Aorta (tissue), 5 donors: ENCODE data around the gene PRKCB. TPM values are rescaled to one million over a fixed set of nuclear protein-coding genes. Genes with fewer than 3 reads are reported as not detected.

Experiments used
- ATAC-seq: fragments of 200-7000 bp; cut with Tn5 transposase; one replicate; pipeline ENCODE4 v1.9.1; 2022; ENCODE audit warnings: moderate library complexity; ENCODE audit not compliant: low FRiP score
- DNase-seq, 2 donors: peaks; one replicate each; pipeline ENCODE4 v3.0.0-alpha.2; 2020
- H3K27ac ChIP-seq, 2 donors: one replicate each; pipeline ENCODE4 v1.5.1; 2013; ENCODE audit warnings: low read length in 2 of 2, mild to moderate bottlenecking in 2 of 2, moderate library complexity in 2 of 2, control low read depth in 1 of 2, inconsistent platforms in 1 of 2, low read depth in 1 of 2
- H3K27me3 ChIP-seq, 2 donors: one replicate each; pipeline ENCODE4 v1.6.1; 2013; ENCODE audit warnings: control low read depth in 1 of 2, low read length in 1 of 2, mild to moderate bottlenecking in 1 of 2, moderate library complexity in 1 of 2; ENCODE audit not compliant: insufficient read depth in 2 of 2, control insufficient read depth in 1 of 2
- H3K36me3 ChIP-seq, 2 donors: one replicate each; pipeline ENCODE4 v1.6.1; 2013; ENCODE audit warnings: control low read depth in 1 of 2, low read length in 1 of 2, mild to moderate bottlenecking in 1 of 2; ENCODE audit not compliant: insufficient read depth in 2 of 2, control insufficient read depth in 1 of 2
- H3K4me1 ChIP-seq, 2 donors: one replicate each; pipeline ENCODE4 v1.6.1; 2013; ENCODE audit warnings: low read length in 2 of 2, control low read depth in 1 of 2, mild to moderate bottlenecking in 1 of 2, moderate library complexity in 1 of 2; ENCODE audit not compliant: insufficient read depth in 2 of 2, control insufficient read depth in 1 of 2
- H3K4me3 ChIP-seq, 2 donors: one replicate each; pipeline ENCODE4 v1.5.1; 2013; ENCODE audit warnings: low read length in 2 of 2, control low read depth in 1 of 2, mild to moderate bottlenecking in 1 of 2
- H3K9me3 ChIP-seq: one replicate; pipeline ENCODE4 v1.6.1; 2013; ENCODE audit warnings: mild to moderate bottlenecking, low read length; ENCODE audit not compliant: control insufficient read depth
- WGBS, 2 donors: extraction: QIAGEN DNeasy Blood & Tissue Kit; methylation state at CpG; one replicate each; pipeline ENCODE4 v1.1.7; 2013; 5-methylcytosine and 5-hydroxymethylcytosine counted together
- intact Hi-C, 2 donors: fragments of 100-400 bp; cut with DNase I; formaldehyde crosslinking; loops; one replicate each; pipeline versions ENCODE4 v1.14.2 to v1.15.0; 2022
- polyA plus RNA-seq, 2 donors: library from polyadenylated mRNA; stranded (reverse); fragments of 200-250 nt; gene quantifications; one replicate each; pipeline ENCODE4 v1.2.3, GENCODE V29; 2013
- total RNA-seq, 2 donors: library from RNA; stranded (reverse); fragmentation: NEBNext Ultra II Directional; extraction: Animal tissue kit (Norgen Biotek cat#: 25700); gene quantifications; one replicate each; pipeline ENCODE4 v1.2.1, GENCODE V29; 2021
- donor health status: healthy with polysubstance abuse.
- donor health status: Bipolar disorder and iron deficiency.
- donor health status: DM: no; HTN: no; CAD: no.
- donor health status: DM: no; HTN: no; CAD: no.
- donor health status: DM: yes; HTN: yes; CAD: no.

PRKCB gene
- total and polyA plus RNA-seq, 4 donors = 0.28 to 16.7 (median 5.4) TPM

DNA sequence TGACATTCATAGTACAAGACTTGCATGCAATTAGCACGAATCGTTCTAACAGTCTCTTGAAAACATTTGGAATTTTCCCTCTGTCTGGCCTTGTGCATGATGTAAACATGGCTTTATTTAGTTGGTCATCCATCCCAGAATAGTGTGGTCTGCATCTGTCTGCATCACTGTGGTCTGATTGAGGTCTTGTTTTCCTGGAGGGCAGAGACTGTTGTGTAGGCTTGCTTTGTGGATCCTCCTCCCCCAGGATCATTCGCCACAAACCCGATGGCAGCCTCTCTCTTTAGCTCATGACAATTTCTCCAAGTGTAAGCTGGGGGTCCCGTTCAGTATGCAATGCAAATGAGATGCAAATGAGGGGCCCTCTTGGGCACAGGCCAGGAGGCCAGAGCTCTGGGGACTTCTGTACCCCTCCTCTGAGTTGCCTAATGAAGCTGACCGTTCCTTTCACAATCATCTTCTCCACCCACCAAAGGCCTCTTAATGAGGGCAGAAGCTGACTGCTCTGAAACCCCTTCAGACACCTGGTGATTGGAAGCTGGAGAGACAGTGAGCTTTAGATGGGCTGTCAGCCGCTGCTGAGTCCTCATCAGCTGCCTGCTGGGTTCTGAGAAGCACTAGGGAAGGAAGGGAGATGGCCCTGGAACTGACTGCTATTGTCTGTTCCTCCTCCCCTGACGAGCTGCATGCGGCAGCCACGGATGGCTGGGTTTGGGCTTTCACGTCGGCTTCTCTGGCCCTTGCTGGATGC is 219.1 kb downstream of the PRKCB start:
- Histone ChIP-seq H3K27me3 (no peaks in the 10 kb centered on the region), H3K9me3 (peaks cover 3% of the 10 kb centered on the region), H3K36me3 (no peaks in the 10 kb centered on the region), H3K27ac (no peak overlapping the region), H3K4me1 (no peaks in the 10 kb centered on the region), H3K4me3 (no peak overlapping the region)
- 24 to 29% methylated on average over 12 of the region's 12 CpGs for WGBS, 2 donors
- intact Hi-C loops = no loop called here
- ATAC-seq = no peak
- DNase-seq = no peak

DNA sequence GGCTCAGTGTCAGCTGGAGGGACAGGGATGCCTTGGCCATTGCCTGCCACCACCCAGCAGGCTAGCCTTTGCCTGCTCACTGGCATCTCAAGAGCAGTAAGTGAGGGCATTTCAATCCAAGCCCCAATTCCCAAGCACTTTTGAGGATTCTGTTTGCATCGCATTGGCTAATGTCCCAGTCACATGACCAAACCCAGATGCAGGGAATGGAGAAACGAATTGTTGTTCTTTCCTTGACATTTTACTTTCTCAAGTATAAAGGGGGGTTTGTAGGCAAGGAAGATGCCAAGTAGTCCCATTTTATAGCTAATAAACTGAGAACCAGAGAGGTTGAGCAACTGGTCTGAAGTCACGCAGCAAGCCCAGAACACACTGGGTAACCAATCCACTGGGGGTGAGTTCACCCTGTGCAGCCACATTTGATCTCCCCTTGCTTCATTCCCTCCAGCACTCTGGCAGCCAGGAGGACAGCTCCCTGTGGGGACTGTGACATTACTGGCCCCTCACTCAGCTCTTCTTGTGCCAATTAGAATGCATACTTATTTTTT is 226.6 kb downstream of the PRKCB start:
- WGBS, 2 donors = 69 to 84% methylated on average over 3 of the region's 3 CpGs
- Histone ChIP-seq H3K27ac (no peak overlapping the region), H3K4me3 (no peak overlapping the region), H3K36me3 (no peaks in the 10 kb centered on the region), H3K4me1 (no peaks in the 10 kb centered on the region), H3K9me3 (peaks cover 3% of the 10 kb centered on the region), H3K27me3 (no peaks in the 10 kb centered on the region)
- ATAC-seq (no peak), DNase-seq (no peak)
- intact Hi-C loops = no loop called here

DNA sequence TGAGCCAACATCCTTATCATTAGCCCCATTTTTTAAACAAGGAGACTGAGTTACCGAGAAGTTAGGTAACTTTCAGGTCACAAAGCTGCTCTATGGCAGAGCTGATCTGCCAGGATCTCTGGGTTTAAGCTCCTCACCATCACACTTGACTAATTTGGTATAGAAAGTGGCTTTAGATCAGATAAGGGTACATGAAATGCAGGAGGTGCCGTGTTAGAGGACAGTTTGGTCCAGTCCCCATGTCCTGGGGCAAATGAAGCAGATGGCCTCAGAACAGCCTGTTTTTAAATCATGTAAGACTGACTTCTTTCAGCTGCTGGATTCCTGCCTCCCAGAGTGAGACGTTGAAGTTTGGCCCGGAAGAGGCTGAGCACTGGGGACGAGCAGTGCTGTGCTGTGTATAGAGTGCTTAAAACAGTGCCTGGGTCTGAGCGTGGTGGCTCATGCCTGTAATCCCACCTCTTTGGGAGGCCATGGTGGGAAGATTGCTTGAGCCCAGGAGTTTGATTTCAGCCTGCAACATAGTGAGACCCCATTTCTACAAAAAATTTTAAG is 233.3 kb downstream of the PRKCB start:
- DNase-seq = no peak
- Histone ChIP-seq H3K27ac (no peak overlapping the region), H3K36me3 (no peaks in the 10 kb centered on the region), H3K4me1 (no peaks in the 10 kb centered on the region), H3K4me3 (no peak overlapping the region), H3K27me3 (no peaks in the 10 kb centered on the region), H3K9me3 (peaks cover 4% of the 10 kb centered on the region)
- 47 to 48% methylated on average over 6 of the region's 6 CpGs for WGBS, 2 donors
- intact Hi-C loops = no loop called here
- ATAC-seq = no peak

DNA sequence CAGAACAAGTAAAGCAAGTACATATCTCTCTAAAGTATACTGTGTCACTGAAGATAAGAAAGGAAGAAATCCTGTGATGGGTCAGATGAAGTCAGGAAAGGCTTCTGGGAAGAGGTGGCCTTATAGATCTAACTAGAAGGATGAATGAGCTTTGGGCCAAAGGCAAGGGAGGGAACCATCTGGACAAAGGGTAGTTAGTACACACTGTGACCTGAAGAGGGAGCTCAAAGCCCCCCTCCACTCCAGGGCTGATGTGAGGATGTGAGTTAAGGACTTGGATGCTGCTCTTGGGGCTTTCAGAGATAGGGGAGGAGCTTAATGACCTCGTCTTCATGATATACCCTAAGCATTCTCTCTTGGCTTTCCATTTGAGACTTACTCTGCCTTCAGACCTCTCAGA is 235.1 kb downstream of the PRKCB start:
- Histone ChIP-seq H3K9me3 (peaks cover 4% of the 10 kb centered on the region), H3K36me3 (no peaks in the 10 kb centered on the region), H3K4me3 (no peak overlapping the region), H3K27ac (no peak overlapping the region), H3K27me3 (no peaks in the 10 kb centered on the region), H3K4me1 (no peaks in the 10 kb centered on the region)
- DNase-seq (no peak), ATAC-seq (no peak)
- WGBS, 2 donors = 0 to 7% methylated on average over 1 of the region's 1 CpG
- intact Hi-C loops = no loop called here

DNA sequence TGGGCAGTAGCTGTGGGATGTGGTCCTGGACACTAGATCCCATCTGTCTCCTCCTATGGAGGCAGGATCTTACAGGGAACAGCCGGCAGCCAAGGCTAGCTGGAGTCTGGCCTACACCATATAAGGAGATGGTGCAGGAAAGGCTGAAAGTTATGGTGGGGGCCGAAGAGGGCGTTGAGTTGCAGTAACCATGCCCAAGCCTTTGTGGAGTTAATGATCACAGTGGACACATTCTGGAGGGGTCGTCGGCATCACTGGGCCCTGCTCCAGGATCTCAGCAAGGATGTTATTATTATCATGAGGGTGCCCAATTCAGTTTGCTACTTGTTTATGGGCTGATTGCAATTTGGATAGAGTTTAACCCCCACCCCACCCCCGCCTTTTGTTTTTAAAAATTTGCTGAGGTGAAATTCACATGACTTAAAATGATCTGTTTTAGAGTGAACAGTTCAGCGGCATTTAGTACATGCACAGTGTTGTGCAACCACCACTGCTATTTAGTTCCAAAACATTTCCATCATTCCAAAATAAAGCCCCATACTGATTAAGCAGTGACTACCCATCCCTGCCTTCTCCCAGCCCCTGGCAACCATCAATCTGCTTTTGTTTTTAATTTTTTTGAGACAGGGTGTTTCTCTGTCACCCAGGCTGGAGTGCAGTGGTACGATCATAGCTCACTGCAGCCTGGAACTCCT is 236.0 kb downstream of the PRKCB start:
- 74 to 78% methylated on average over 8 of the region's 8 CpGs for WGBS, 2 donors
- H3K36me3 ChIP-seq = no peaks in the 10 kb centered on the region
- intact Hi-C loops = no loop called here
- ATAC-seq (no peak), DNase-seq (no peak)
- H3K4me3 ChIP-seq = no peak overlapping the region
- no peaks in the 10 kb centered on the region for H3K4me1 ChIP-seq
- no peaks in the 10 kb centered on the region for H3K27me3 ChIP-seq
- peaks cover 4% of the 10 kb centered on the region for H3K9me3 ChIP-seq
- H3K27ac ChIP-seq = no peak overlapping the region

DNA sequence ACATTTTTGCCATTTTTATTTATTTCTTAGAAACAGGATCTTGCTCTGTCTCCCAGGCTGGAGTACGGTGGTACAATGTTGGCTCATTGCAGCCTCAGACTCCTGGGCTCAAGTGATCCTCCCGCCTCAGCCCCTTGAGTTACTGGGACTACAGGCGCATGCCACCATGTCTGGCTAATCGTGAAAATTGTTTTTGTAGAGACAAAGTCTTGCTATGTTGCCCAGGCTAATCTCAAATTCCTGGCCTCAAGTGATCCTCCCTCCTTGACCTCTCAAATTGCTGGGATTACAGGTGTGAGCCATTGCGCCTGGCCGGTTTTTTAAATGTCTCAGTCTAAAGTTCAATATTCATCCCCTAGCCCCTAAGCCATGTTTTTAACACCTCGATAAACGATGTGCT is 237.5 kb downstream of the PRKCB start:
- Histone ChIP-seq H3K9me3 (peaks cover 4% of the 10 kb centered on the region), H3K27me3 (peaks cover 0 to 2% of the 10 kb centered on the region in 2 donors), H3K4me3 (no peak overlapping the region), H3K36me3 (no peaks in the 10 kb centered on the region), H3K4me1 (no peaks in the 10 kb centered on the region), H3K27ac (no peak overlapping the region)
- ATAC-seq (no peak), DNase-seq (no peak)
- intact Hi-C loops = no loop called here
- 85% methylated on average over 8 of the region's 8 CpGs for WGBS, 2 donors

DNA sequence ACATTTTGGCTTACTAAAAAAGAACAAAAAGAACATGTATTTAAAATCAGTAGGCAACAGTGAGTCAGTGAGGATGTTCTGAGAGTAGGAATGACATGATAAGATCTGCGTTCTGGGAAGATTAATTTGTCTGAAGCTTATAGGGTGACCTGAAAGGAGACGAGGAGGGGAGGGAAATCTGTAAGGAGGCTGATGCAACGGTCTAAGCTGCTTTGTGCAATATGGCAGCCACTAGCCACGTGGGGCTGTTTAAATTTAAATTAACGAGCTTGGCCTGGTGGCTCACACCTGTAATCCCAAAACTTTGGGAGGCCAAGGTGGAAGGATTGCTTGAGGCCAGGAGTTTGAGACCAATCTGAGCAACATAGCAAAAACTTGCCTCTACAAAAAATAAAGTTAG is 238.8 kb downstream of the PRKCB start:
- WGBS, 2 donors = 61 to 79% methylated on average over 5 of the region's 5 CpGs

DNA sequence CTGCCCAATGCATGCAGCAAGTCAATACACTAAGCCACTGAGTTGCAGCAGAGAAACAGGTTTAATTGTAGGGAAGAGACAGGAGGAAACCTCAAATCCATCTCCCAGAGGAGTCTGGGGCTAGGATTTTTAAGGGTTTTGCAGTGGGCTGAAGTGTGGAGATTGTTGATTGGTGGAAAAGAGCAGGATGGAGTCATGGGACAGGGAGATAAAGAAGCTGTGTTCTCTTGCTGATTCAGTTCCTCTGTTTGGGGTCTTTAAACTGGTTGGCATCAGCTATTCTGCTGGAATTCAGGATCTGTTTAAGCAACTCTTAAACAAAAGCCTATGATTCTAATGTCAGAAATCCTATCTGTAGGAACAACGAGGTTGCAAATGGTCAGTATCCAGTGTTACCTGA is 239.5 kb downstream of the PRKCB start:
- WGBS, 2 donors = 63 to 88% methylated on average over 1 of the region's 1 CpG
- Histone ChIP-seq H3K9me3 (no peaks in the 10 kb centered on the region), H3K4me1 (no peaks in the 10 kb centered on the region), H3K27ac (no peak overlapping the region), H3K4me3 (no peak overlapping the region), H3K27me3 (peaks cover 0 to 2% of the 10 kb centered on the region in 2 donors), H3K36me3 (no peaks in the 10 kb centered on the region)
- DNase-seq (no peak), ATAC-seq (no peak)
- intact Hi-C loops = no loop called here

More for the DNA sequence above, 238.8 kb downstream of the PRKCB start:
- no peaks in the 10 kb centered on the region for H3K36me3 ChIP-seq
- intact Hi-C loops = no loop called here
- no peak overlapping the region for H3K27ac ChIP-seq
- no peak overlapping the region for H3K4me3 ChIP-seq
- no peak for DNase-seq
- H3K4me1 ChIP-seq = no peaks in the 10 kb centered on the region
- peaks cover 0 to 2% of the 10 kb centered on the region in 2 donors for H3K27me3 ChIP-seq
- no peak for ATAC-seq
- peaks cover 2% of the 10 kb centered on the region for H3K9me3 ChIP-seq
